ENCODE measurements around the gene VWDE. TPM values are rescaled to one million over a fixed set of nuclear protein-coding genes. Genes with fewer than 3 reads are reported as not detected.

Gene VWDE
- total and polyA plus RNA-seq, 10 of the 15 experiments (the other 5 are each of a cell fraction or from before 2014, with no cell fraction given): 0.74 to 2.1 (median 1.3) TPM

DNA sequence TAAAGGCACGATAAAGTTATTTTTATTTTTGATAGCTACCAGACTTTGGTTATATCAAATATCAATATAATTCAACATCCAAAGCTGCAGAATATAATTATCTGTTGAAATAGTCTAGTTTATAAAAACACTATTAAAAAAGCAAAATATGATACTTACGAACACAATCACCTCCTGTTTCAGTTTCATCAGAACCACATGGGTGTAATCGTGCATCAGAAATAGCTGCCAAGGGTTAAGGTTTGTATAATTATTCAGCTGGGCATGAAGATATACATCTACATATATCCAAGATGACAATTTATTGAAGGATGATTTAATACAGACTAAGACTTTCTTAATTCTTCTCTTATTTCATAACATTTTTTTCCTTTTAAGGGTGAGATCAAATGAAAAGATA, 20.3 kb downstream of the VWDE start (continued):
- TF ChIP-seq ZBTB11 (CRISPR knock-in tag; IDR thresholded peaks at IDR 0.05) (no peak), CTCF (IDR thresholded peaks at IDR 0.05 in 2 of 3, conservative IDR thresholded peaks at IDR 0.05 in 1 of 3; ENCODE audit: control insufficient read depth in 2 of 3, extremely low read depth in 1 of 3, insufficient read depth in 1 of 3, low read depth in 3 of 3, low read length in 3 of 3) (no peak), GATAD2B (conservative IDR thresholded peaks at IDR 0.05; ENCODE audit: low read depth) (no peak), JUNB (IDR thresholded peaks at IDR 0.05) (no peak), TARDBP (IDR thresholded peaks at IDR 0.05; ENCODE audit: borderline replicate concordance) (no peak), BMI1 (IDR thresholded peaks at IDR 0.05; ENCODE audit: borderline replicate concordance) (no peak), NR2C1 (IDR thresholded peaks at IDR 0.05) (no peak)
- TF ChIP-seq, protein P1, sequence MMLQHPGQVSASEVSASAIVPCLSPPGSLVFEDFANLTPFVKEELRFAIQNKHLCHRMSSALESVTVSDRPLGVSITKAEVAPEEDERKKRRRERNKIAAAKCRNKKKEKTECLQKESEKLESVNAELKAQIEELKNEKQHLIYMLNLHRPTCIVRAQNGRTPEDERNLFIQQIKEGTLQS (IDR thresholded peaks at IDR 0.05; ENCODE audit: borderline replicate concordance, extremely low read depth, low read depth, low read length): no peak

Data from GM12878 (cell line).